HG03108 (cell line): ENCODE results near the gene ZNF789.
"Not testable (repeated sequence)": the region's sequence is repeated elsewhere in the genome, so short reads cannot be mapped to it uniquely, and the experiment has no call there.

ENCODE experiments used
- ATAC-seq: cut with Tn5 transposase; IDR thresholded peaks from one replicate; pipeline ENCODE4 v1.9.1; 2021; ENCODE audit warnings: moderate library complexity; ENCODE audit not compliant: unreplicated experiment

ZNF789 gene

GRCh38 chr7:99472561-99473314, at the start of gene ZNF789:
Gene ZNF789 (plus strand): TSS chr7:99472890. CDS start chr7:99476457, 3,567 bp downstream.
- peak; percentile 94 for ATAC-seq

- no peak for ATAC-seq
Measured at GRCh38 chr7:99424932-99425730, 47.6 kb upstream of the ZNF789 start.

GRCh38 chr7:99428972-99429566, 43.6 kb upstream of the ZNF789 start:
- ATAC-seq = no peak

- no peak for ATAC-seq
Measured at GRCh38 chr7:99429756-99430155, 42.9 kb upstream of the ZNF789 start.

- ATAC-seq = not testable (repeated sequence)
Measured at GRCh38 chr7:99431756-99432540, 40.7 kb upstream of the ZNF789 start.

- ATAC-seq = no peak
Measured at GRCh38 chr7:99433158-99433557, 39.5 kb upstream of the ZNF789 start.

GRCh38 chr7:99437946-99438572, 34.6 kb upstream of the ZNF789 start:
- ATAC-seq = no peak

- ATAC-seq = peak; percentile 91
Measured at GRCh38 chr7:99438573-99439480, 33.9 kb upstream of the ZNF789 start, which contains the start of the genes CPSF4 and PTCD1. Gene CPSF4 (plus strand): TSS chr7:99438943. CDS start chr7:99439083, 140 bp downstream. Gene PTCD1 (minus strand): TSS chr7:99438798. CDS start chr7:99435242, 3,556 bp downstream.

GRCh38 chr7:99440195-99440594, 32.5 kb upstream of the ZNF789 start:
- no peak for ATAC-seq

GRCh38 chr7:99446096-99446495, 26.6 kb upstream of the ZNF789 start:
- no peak for ATAC-seq

GRCh38 chr7:99447943-99448342, 24.7 kb upstream of the ZNF789 start:
- ATAC-seq = no peak

GRCh38 chr7:99448855-99449254, 23.8 kb upstream of the ZNF789 start:
- no peak for ATAC-seq

GRCh38 chr7:99449326-99449725, 23.4 kb upstream of the ZNF789 start:
- no peak for ATAC-seq

GRCh38 chr7:99451936-99452335, 20.8 kb upstream of the ZNF789 start:
- ATAC-seq = no peak

GRCh38 chr7:99452541-99452940, 20.1 kb upstream of the ZNF789 start:
- ATAC-seq = no peak

- no peak for ATAC-seq
Measured at GRCh38 chr7:99453105-99453504, 19.6 kb upstream of the ZNF789 start.

GRCh38 chr7:99455874-99456273, 16.8 kb upstream of the ZNF789 start:
- no peak for ATAC-seq

GRCh38 chr7:99456288-99456687, 16.4 kb upstream of the ZNF789 start:
- no peak for ATAC-seq

GRCh38 chr7:99457050-99457649, 15.5 kb upstream of the ZNF789 start:
- no peak for ATAC-seq
